Left lung (tissue), 10 donors: Measurements from ENCODE around the gene CYBA. TPM values are rescaled to one million over a fixed set of nuclear protein-coding genes. Genes with fewer than 3 reads are reported as not detected.

Source experiments
- ATAC-seq: fragments of 200-7000 bp; cut with Tn5 transposase; one replicate; pipeline ENCODE4 v1.9.1; 2020; ENCODE audit warnings: moderate library complexity
- DNase-seq, 4 donors: peaks; one replicate each; pipeline ENCODE4 v3.0.0-alpha.2; 2013 to 2020
- H3K27ac ChIP-seq, 2 donors: fragments of 200-600 bp; sonication (generic) in 1 of 2; one replicate each; pipeline versions ENCODE4 v1.5.0 to v1.8.0; 2020 to 2021
- H3K27me3 ChIP-seq, 2 donors: fragments of 200-600 bp; sonication (generic) in 1 of 2; one replicate each; pipeline versions ENCODE4 v1.5.0 to v1.8.0; 2020 to 2021
- H3K36me3 ChIP-seq, 2 donors: fragments of 200-600 bp; sonication (generic) in 1 of 2; one replicate each; pipeline versions ENCODE4 v1.5.0 to v1.8.0; 2020 to 2021
- H3K4me1 ChIP-seq, 2 donors: fragments of 200-600 bp; one replicate each; pipeline ENCODE4 v1.8.0; 2021
- H3K4me3 ChIP-seq, 2 donors: fragments of 200-600 bp; sonication (generic) in 1 of 2; one replicate each; pipeline versions ENCODE4 v1.5.0 to v1.8.0; 2020 to 2021; ENCODE audit warnings: mild to moderate bottlenecking in 1 of 2
- H3K9me3 ChIP-seq, 2 donors: fragments of 200-600 bp; sonication (generic) in 1 of 2; one replicate each; pipeline versions ENCODE4 v1.5.0 to v1.8.0; 2020 to 2021
- CTCF ChIP-seq, 2 donors: fragments of 200-600 bp; sonication (generic) in 1 of 2; IDR thresholded peaks; one replicate each; pipeline versions ENCODE4 v1.5.0 to v1.8.0; 2021; ENCODE audit warnings: antibody characterized with exemption in 2 of 2
- intact Hi-C, 2 donors: fragments of 100-400 bp; cut with DNase I; formaldehyde crosslinking; loops; one replicate each; pipeline versions ENCODE4 v1.11.2 to v1.14.2; 2022
- polyA plus RNA-seq, 6 donors: library from polyadenylated mRNA; unstranded; fragments of 120-200 nt; gene quantifications; one replicate each; pipeline ENCODE4 v1.2.1, GENCODE V29; 2013; ENCODE audit not compliant: insufficient read length in 6 of 6
- total RNA-seq, 2 donors: library from RNA; stranded (reverse); fragmentation: NEBNext Ultra II Directional; extraction: Animal tissue kit (Norgen Biotek cat#: 25700); gene quantifications; one replicate each; pipeline ENCODE4 v1.2.1, GENCODE V29; 2021
- donor health status: DM: no; HTN: yes; CAD: no.
- donor health status: DM: no; HTN: no; CAD: no.

Gene CYBA
- total and polyA plus RNA-seq, 8 donors = 48.8 to 396 (median 77.3) TPM

DNA sequence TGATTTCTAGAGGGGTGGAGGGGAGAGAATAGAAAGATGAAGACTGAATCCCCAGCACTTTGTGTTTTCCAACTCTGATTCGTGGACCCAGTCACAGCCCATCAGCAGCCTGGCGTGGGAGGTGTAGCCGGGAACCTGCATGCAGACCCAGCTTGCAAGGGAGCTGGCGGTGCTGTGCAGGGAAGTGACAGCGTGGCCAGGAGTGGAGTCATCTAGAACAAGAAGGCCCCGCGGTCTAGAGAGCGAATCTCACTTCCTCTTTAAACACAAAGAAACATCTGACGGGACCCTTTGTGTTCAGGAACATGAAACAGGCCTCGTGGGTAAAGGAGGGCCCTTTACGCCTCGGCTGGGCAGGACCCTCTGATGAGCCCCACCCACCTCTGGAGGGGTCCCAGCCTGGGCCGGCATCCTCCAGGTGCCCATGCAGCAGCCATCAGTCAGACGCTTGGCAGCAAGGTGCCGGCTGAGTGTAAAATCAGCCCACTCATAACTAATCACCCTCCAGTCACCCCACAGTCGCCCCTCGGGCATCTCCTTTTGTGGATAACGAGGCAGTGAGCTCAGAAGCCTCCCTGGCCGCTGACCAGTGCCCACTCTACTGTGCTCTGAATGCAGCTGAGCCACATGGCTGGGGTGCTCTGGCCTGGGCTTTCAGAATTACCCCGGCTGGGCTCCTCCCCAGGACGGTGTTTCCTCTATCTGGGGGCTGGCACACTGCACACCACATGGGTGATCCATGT lies 31.0 kb upstream of the CYBA start:
- intact Hi-C loops = no loop called here
- TF ChIP-seq CTCF (IDR thresholded peaks at IDR 0.05) = no peak
- Histone ChIP-seq H3K9me3 (no peaks in the 10 kb centered on the region), H3K4me3 (no peak overlapping the region), H3K36me3 (peaks cover 0 to 19% of the 10 kb centered on the region in 2 donors), H3K4me1 (peaks cover 13 to 51% of the 10 kb centered on the region in 2 donors), H3K27me3 (peaks cover 3 to 82% of the 10 kb centered on the region in 2 donors), H3K27ac (peak overlapping the region; percentile 57 to 83)
- DNase-seq = peak in 2 of 4 donors; percentile 82 to 89
- ATAC-seq = peak; percentile 6

- ATAC-seq (peak; percentile 22), DNase-seq (peak in 1 of 4 donors; percentile 85)
- intact Hi-C loops = no loop called here
- H3K36me3 ChIP-seq = peaks cover 0 to 24% of the 10 kb centered on the region in 2 donors
- peak overlapping the region in 1 of 2 donors; percentile 83 for H3K27ac ChIP-seq
- peaks cover 3 to 75% of the 10 kb centered on the region in 2 donors for H3K27me3 ChIP-seq
- H3K9me3 ChIP-seq = no peaks in the 10 kb centered on the region
- no peak for TF ChIP-seq CTCF (IDR thresholded peaks at IDR 0.05)
- H3K4me1 ChIP-seq = peaks cover 9 to 44% of the 10 kb centered on the region in 2 donors
- no peak overlapping the region for H3K4me3 ChIP-seq
Measured at GRCh38 chr16:88681084-88681680, 30.3 kb upstream of the CYBA start.

DNA sequence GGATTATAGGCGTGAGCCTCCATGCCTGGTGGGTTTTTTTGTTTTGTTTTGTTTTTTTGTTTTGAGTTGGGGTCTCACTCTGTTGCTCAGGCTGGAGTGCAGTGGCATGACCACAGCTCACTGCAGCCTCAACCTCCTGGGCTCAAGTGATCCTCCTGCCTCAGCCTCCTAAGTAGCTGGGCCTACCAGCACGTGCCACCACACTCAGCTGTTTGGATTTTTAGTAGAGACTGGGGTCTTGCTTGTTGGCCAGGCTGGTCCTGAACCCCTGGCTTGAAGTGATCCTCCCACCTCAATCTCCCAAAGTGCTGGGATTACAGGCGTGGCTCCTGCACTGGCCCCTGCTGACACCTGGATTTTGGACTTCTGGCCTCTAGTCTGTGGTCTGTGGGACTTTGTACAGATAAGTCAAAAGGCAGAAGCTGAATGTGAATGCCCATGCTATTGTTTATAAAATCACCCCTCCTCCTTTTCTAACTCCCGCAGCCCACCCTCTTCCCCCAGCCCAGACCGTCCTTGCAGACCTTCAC lies 29.8 kb upstream of the CYBA start:
- intact Hi-C loops = no loop called here
- no peak for ATAC-seq
- Histone ChIP-seq H3K4me3 (no peak overlapping the region), H3K27me3 (peaks cover 3 to 70% of the 10 kb centered on the region in 2 donors), H3K9me3 (no peaks in the 10 kb centered on the region), H3K27ac (no peak overlapping the region), H3K4me1 (peaks cover 5 to 39% of the 10 kb centered on the region in 2 donors), H3K36me3 (peaks cover 0 to 24% of the 10 kb centered on the region in 2 donors)
- no peak for TF ChIP-seq CTCF (IDR thresholded peaks at IDR 0.05)
- no peak for DNase-seq

GRCh38 chr16:88678224-88678979 lies 27.5 kb upstream of the CYBA start:
- intact Hi-C loops = no loop called here
- Histone ChIP-seq H3K9me3 (no peaks in the 10 kb centered on the region), H3K4me1 (peaks cover 0 to 24% of the 10 kb centered on the region in 2 donors), H3K27me3 (peaks cover 3 to 49% of the 10 kb centered on the region in 2 donors), H3K4me3 (no peak overlapping the region), H3K27ac (no peak overlapping the region), H3K36me3 (peaks cover 0 to 37% of the 10 kb centered on the region in 2 donors)
- no peak for ATAC-seq
- no peak for TF ChIP-seq CTCF (IDR thresholded peaks at IDR 0.05)
- peak in 1 of 4 donors; percentile 76 for DNase-seq
